ENCODE measurements around the gene BABAM2.
"Not testable (repeated sequence)": the region's sequence is repeated elsewhere in the genome, so short reads cannot be mapped to it uniquely, and the experiment has no call there.

The BABAM2 gene

DNA sequence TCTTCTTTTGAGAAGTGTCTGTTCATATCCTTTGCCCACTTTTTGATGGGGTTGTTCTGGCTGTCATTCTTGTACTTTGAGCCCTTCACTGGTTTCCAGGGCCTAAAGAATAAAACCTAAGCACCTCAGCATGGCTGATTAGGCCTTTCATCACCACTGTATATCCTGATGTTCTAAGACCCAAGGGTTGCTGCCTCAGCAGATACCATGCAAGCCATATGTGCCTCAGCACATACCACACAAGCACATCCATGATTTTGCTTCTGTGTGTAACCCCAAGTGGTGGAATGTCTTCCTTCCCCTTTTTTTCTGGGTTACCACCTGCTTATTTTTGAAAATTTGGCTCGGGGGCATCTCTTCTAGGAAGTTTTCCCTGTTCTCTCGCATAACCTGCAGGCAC is 11.7 kb upstream of the BABAM2 start:
- no peak for DNase-seq (ENCODE audit: low read depth in 2 of 2)

DNA sequence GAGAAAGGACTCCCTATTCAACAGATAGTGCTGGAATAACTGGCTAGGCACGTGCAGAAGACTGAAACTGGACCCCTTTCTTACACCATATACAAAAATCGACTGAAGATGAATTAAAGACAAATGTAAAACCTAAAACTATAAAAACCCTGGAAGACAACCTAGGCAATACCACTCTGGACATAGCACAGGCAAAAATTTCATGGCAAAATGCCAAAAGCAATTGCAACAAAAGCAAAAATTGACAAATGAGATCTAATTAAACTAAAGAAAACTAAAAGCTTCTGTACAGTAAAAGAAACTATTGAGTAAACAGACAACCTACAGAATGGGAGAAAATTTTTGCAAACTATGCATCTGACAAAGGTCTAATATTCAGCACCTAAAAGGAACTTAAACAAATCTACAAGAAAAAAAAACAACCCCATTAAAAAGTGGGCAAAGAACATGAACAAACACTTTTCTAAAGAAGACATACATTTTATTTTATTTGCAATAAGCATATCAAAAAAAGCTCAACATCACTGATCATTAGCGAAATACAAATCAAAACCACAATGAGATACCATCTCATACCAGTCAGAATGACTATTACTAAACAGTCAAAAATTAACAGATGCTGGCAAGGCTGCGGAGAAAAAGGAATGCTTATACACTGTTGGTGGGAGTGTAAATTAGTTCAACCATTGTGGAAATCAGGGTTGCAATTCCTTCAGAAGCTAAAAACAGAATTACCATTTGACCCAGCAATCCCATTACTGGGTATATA is 8.5 kb upstream of the BABAM2 start:
- DNase-seq (ENCODE audit: low read depth in 2 of 2): not testable (repeated sequence)

DNA sequence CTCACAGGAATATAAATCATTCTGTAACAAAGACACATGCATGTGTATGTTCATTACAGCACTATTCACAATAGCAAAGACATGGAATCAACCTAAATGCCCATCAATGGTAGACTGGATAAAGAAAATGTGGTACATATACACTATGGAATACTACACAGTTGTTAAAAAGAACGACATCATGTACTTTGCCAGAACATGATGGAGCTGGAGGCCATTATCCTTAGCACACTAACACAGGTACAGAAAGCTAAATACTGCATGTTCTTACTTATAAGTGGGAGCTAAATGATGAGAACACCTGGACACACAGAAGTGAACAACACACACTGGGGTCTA is 8.0 kb upstream of the BABAM2 start:
- DNase-seq (ENCODE audit: low read depth in 2 of 2): not testable (repeated sequence)

DNA sequence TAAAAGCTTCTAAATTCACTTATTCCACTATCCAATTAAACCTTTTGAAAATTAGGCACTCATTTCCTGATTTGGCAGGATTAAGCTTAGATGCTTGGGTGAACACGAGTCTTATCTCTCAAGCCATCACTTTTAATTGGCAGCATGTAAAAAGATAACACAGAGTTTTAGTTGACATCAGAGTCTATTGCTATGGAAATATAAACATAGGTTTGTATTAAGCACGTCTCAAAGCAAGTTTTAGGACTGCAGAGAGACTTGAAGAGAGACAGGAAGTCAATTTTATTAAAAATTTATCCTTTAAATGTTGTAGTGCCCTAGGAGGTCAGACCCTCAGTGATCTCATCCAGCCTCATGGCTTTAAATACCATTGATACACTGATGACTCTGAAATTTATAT is 5.9 kb upstream of the BABAM2 start:
- DNase-seq (ENCODE audit: low read depth in 2 of 2): no peak

DNA sequence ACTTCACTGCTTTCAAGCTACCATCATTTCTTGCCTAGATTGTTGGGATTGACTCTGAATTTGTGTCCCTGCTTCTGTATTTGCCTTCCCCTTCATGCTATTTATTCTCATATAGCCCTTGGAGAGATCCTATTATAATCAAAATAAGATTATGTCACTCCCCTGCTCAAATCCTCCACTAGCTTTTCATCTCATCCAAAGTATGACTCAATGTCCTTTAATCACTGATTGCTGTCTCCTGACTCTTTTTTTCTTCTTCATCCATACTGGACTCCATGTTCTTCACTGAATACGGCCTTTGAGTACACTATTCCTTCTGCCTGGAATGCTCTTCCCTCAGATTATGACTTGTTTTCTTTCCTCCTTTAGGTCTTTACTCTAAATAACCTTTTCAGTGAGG is 5.3 kb upstream of the BABAM2 start:
- no peak for DNase-seq (ENCODE audit: low read depth in 2 of 2)

DNA sequence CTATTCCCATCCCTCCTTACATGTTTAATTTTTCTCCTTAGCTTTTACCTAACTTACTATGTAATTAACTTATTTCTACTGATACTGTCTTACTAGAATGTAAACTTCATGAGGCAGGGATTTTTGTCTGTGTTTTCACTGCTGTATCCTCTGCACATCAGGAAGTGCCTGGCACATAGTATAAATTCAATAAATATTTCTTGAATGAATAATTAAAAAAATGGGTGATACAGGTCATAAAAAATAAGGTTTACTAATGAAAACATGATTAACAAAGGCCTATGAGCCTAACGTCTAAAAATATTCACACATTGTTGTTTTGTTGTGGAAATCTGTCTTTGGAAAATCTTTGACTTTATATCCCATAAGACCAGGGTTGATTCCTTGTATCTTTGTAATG is 4.9 kb upstream of the BABAM2 start:
- no peak for DNase-seq (ENCODE audit: low read depth in 2 of 2)

DNA sequence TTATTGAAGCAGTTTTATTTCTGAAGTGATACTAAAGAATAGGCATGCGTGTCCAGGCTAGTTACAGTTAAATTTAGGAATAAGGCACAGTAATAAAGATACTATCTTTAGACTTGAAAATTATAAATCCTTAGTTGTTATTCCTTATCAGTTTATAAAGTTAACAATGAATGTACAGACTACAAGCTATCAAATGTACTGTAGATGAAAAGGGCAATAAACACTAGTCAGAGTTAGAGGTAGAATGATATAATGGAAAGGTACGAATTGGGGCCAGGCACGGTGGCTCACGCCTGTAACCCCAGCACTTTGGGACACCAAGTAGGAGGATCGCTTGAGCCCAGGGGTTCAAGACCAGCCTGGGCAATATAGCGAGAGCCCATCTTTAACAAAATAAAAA is 4.2 kb upstream of the BABAM2 start:
- DNase-seq (ENCODE audit: low read depth in 2 of 2): no peak

DNA sequence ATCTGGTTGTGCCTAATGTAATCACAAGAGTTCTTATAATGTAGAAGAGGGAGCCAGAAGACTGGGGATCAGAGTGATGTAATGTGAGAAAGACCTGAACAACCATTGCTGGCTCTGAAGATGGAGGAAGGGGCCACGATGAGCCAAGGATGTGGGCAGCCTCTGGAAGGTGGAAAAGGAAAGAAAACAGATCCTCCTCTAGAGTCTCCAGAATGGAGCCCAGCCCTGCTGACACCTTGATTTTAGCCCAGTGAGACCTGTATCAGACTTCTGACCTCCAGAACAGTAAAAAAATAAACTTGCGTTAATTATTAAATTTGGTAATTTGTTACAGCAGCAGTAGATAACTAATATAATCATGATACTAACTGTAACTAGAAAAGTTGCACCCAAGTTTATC is 3.4 kb upstream of the BABAM2 start:
- no peak for DNase-seq (ENCODE audit: low read depth in 2 of 2)

DNA sequence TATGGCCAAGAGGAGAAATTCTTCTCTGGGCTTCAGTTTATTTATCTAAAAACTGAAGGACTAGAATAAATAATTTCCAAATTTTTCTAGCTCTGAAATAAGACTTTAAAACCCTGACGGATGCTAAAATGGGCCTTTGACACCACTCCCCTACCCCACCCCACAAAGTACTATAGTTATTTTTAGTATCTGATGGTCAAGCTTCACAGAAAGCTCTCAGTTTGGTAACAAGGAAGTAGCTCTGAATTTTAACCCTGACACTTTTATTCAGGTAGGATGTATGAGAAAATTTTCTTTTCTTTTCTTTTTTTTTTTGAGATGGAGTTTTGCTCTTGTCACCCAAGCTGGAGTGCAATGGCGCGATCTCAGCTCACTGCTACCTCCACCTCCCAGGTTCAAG is 2.7 kb upstream of the BABAM2 start:
- no peak for DNase-seq (ENCODE audit: low read depth in 2 of 2)

DNA sequence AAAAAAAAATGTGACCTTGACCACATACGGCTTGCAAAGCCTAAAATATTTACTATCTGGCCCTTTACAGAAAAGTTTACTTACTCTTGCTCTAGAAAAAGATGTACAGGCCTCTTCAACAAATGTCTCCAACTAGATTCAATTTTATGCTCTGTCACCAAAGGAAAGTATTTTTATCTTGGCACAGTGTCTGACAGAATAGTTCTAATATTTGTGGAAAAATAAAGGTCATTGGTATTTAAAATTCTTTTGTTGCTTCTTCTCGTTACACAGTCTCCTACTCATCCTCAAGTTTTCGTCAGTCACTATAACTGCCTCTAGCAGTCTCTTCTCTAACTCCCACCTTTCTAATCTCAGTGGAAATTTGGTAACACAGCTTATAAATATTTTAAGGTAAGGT is 1.7 kb upstream of the BABAM2 start:
- DNase-seq (ENCODE audit: low read depth in 2 of 2): no peak

DNA sequence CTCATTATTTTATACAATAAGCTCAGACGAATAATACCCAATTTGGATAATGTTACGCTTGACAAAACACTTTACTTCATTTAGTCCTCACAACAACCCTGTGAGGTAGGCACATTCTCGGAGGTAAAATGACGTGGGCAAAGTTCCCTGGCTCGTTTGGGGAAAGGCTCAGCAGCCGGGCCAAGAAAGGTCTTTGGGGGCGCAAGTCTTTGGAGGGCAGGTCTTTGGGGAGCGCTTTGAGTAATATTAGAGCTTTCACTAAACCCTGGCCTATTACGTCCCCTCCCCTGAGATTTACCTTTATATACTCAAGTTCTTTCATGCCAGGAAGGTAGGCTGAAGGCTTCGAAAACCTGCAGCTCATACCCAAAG is 769 bp upstream of the BABAM2 start:
- no peak for DNase-seq (ENCODE audit: low read depth in 2 of 2)

DNA sequence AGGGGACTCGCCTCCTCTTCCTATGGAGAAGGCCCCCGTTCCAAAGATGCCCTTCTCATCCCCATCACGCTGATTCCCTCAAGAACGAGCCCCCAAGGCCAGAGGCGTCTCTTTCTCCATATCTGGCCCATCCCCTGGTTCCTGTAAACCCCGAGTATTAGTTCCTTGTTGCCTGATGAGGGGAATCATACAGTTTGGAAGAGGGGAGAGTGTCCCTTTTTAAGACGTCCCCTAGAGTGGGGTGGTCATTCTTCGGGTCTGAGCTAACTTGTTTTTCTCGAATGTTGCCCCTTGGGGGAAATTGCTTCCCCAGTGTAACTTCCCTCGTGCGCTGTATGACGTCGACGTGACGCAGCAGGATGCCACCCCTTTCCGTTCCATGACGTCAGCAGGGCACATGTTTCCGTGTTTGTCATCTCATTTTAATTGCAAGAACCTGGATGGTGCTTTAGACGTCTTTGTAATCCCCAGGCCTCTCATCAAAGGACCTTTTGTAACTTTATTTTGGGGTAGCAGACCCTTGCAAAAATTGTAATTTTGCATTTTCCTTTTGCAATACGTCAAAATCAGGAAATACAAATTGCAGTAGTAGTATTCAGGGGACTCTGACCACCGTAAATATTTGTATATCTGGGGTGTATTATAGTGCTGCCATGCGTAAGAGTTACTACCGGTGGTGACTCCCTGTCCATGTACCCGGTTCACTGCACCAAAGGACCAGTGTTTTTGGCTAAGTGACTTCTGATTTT is 569 bp downstream of the BABAM2 start:
- peak; percentile 60 to 81 for DNase-seq (ENCODE audit: low read depth in 2 of 2)

DNA sequence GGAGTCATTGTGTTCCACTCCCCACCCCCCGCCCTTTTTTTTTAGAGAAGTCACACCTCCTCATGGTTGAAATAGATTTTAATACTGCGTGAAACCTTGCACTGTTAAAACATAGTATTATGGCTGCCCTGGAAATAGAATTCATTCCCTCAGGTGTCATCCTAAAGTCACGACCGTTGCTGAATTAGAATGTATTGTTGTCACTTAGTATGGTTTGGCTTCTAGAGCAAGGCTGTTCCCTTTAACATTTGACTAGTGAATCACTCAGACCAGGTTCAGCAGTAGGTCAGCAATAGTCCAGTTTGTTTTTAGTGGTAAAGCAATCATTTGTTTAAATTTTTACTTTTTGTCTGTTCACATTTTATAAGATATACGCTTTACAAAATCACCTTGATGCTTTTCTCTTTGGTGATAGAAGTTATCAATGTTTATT is 1.2 kb downstream of the BABAM2 start:
- no peak for DNase-seq (ENCODE audit: low read depth in 2 of 2)

DNA sequence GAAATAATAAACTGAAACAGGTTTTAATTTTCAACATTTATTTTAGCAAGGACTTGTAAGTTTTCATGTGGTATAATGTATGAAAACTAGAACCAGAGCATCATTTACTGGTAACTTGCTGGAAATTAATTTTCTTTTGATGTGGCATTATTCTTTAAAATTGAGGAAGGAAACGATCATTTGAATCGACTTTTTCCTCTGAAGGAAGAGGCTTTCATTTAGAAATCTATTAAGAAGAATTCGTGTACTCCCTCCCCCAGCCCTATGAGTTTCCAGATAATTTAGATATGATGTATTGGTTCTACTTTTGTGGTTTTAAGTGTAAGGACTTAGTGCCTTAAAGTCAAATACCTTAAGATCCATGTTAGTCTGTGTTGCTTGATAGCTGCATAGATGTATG is 2.5 kb downstream of the BABAM2 start:
- no peak for DNase-seq (ENCODE audit: low read depth in 2 of 2)

DNA sequence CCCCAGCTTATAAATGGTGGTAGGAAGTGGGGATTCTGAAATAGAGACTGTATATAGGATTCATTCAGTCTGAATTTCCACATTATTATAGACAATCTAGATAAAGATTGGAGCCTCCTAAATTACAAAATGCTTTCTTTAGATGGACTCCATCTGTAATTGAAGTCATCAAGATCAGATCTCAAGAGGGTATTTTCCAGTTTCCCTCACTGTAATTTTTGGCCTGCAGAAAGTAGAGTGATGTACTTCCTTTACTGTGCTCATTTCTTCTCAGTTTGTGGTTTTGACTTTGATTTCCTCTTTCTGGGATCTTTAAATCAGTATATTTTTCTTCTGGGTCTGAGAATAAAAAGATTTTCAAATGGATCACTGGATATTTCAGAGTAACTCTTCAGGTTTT is 7.2 kb downstream of the BABAM2 start:
- DNase-seq (ENCODE audit: low read depth in 2 of 2): no peak

DNA sequence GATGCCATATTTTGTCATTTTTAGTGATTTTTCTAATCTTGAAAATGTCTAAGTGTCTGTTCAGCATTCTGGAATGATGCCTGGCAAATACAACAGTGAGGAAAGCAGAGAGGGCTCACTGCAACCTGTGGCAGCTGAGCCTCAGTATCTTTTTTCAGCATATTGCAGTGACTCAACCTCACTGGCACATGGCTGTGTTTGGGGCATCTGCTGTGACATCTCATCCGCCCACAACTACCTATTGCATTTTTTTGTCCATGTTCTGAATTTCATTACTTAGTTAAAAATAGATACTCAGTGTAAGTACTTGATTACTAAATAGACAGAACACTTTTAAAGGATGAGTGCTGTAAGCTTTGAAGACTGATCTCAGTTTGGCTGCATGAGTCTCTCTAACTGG is 10.7 kb downstream of the BABAM2 start:
- peak; percentile 10 to 17 for DNase-seq (ENCODE audit: low read depth in 2 of 2)

DNA sequence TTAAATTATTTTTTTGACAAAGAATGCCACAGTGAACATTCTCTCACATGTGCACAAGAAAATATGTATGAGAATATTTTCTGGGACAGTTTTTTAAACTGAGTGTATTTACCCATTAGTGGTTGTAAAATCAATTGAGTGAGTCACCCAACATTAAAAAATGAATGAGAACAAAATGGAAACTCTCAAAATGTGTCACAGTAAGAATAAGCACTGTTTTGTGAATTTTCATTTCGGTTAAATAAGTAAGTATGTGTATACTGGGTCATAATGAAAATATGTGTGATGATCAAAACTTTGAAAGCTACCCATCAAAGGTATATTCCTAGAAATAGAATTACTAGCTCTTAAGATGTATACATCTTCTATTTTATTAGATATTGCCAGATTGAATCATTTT is 11.6 kb downstream of the BABAM2 start:
- no peak for DNase-seq (ENCODE audit: low read depth in 2 of 2)

DNA sequence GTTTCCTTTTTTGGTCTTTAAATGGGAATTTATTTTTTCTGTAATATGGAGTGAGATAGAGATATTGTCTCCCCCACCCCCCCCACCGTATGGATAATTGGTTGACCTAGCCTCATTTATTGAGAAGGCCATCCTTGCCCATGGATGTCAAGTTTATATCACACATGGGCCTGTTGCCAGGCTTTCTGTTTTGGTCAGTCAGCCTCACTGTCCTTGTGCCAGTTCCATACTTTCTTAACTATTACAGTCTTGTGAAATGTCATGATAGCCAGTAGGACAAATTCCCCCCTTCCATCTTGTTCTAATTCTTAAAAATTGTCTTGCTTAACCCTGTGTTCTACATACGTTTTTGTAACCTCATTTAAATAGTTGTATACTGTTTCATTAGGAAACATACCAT is 12.5 kb downstream of the BABAM2 start:
- no peak for DNase-seq (ENCODE audit: low read depth in 2 of 2)

DNA sequence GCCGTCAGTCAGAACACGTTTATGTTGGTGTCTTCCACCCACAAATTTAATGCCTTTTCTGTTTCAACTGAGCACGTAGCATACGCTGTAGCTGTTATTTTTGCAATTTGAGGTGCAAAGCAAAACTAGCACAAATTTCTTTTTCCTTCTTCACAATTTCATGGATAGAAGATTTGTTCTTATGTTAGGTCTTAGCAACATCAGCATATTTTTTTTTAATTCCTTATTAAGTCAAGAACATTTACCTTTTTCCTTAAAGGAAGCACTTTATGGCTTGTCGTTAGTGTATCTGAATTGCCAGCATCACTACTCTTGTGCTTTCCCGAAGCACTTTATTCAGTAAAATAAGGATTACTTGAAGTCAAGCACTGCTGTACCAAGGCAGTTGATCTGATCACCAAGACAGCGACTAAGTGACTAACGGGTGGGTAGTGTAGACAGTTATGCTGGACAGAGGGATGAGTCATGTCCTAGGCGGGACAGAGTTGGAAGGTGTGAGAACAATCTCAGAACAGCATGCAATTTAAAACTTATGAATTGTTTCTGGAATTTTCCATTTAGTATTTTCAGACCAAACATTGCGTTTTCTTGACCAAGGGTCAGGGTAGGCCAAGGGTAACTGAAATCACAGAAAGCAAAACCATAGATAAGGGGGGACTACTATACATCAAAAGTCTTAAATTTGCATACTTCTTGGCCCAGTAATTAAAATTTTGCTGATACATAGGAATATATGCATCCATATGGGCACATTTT is 13.3 kb downstream of the BABAM2 start:
- DNase-seq (ENCODE audit: low read depth in 2 of 2): no peak

DNA sequence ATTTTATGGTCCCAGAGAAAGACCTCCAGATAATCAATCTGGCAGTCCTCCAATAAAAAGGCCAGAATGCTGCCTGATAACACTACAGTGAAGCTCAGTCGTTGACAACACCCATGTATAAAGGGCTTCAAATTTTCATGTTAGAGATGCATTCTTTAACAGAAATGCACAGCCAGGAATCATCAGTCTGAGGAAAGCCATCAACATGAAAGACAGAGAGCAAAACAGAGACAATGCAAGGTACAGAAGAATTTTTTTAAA is 13.8 kb downstream of the BABAM2 start:
- DNase-seq (ENCODE audit: low read depth in 2 of 2): no peak

DNA sequence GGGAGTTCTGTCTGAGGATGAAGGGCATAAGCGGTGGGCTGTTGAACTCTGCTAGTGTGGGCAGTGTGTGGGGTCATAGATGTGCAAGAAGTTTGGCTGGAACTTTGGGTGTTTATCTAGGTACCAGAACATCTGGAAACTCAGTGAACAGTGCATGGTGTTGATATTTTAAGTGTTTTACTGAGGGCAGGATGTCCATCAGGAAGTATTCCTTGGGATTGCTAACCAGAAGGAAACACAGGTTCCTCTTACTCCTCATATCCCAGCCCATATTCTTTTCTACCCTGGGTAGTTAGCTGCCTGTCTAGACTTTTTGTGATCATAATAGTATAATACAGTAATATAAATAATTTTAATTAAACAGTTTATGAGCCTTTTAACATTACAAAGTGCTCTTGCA is 15.5 kb downstream of the BABAM2 start:
- DNase-seq (ENCODE audit: low read depth in 2 of 2): no peak

DNA sequence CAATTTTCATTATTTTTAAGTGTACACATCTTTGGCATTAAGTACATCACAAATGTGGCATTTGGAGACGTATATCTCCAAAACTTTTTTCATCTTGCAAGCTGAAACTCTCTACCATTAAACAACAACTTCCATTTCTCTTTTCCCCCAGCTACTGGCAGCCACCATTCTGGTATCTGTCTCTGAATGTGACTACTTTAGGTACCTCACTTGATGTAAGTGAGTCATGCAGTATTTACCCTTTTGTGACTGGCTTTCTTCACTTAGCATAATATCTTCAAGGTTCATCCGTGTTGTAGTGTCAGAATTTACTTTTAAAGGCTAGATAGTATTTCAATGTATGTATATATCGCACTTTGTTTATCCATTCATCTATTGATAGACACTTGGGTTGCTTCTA is 17.0 kb downstream of the BABAM2 start:
- DNase-seq (ENCODE audit: low read depth in 2 of 2): no peak

DNA sequence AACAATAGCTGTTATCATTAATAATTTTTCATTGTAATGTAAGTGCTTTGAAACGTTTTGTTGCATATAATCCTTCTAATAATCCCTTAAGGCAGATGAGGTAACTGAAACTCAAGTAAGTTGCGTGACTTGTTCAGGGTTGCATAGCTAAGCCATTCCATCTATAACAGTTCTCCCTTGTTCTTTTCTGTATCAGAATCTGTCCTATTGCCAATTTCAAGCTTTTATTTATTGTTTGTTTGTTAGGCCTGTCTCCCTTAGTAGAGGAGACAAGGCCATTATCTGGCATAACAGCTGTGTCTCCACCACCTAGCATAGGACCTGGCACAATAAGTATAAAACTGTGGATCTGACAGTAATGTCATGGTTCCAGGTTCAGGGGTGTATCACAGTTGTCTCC is 19.4 kb downstream of the BABAM2 start:
- DNase-seq (ENCODE audit: low read depth in 2 of 2): no peak

Measured in activated CD4-positive, alpha-beta T cell treated with anti-CD3 and anti-CD28 coated beads for 24 hours (primary cell).